CD4-positive, alpha-beta T cell (primary cell): ENCODE results near the gene PLCB3. TPM values are rescaled to one million over a fixed set of nuclear protein-coding genes. Genes with fewer than 3 reads are reported as not detected.
"Not testable (repeated sequence)": the region's sequence is repeated elsewhere in the genome, so short reads cannot be mapped to it uniquely, and the experiment has no call there.

Experiments used
- ATAC-seq: fragments of 200-7000 bp; cut with Tn5 transposase; one replicate; pipeline ENCODE4 v1.10.0; 2022; ENCODE audit warnings: mild to moderate bottlenecking; ENCODE audit not compliant: poor library complexity
- CTCF ChIA-PET: fragments of 350-600 bp; sonication (Branson Sonifier 250); formaldehyde crosslinking; loops from one replicate; lab custom pipeline; 2021; ENCODE audit warnings: antibody characterized with exemption, inconsistent platforms; lab: Charles Lee
- POLR2A ChIA-PET: fragments of 350-600 bp; sonication (Branson Sonifier 250); formaldehyde crosslinking; loops from one replicate; lab custom pipeline; 2021; ENCODE audit warnings: antibody characterized with exemption, inconsistent platforms; lab: Charles Lee
- DNase-seq, 14 experiments: peaks; one replicate each; pipeline ENCODE4 v3.0.0-alpha.2; 2013 to 2020; ENCODE audit warnings: mixed read lengths in 2 of 14
- H3K27ac ChIP-seq, 2 donors: one replicate each; pipeline versions ENCODE4 v1.5.1 to v1.7.0; 2013; ENCODE audit warnings: low read length in 2 of 2, low read depth in 1 of 2, mild to moderate bottlenecking in 1 of 2
- H3K27me3 ChIP-seq, 2 experiments: 1 replicate in 1 of 2; 2 replicates in 1 of 2; pipeline versions ENCODE4 v1.6.1 to v1.7.0; 2013; ENCODE audit warnings: low read length in 2 of 2, control low read depth in 1 of 2, mild to moderate bottlenecking in 1 of 2, moderate library complexity in 1 of 2; ENCODE audit not compliant: insufficient read depth in 2 of 2, control insufficient read depth in 1 of 2
- H3K36me3 ChIP-seq: one replicate; pipeline ENCODE4 v1.6.1; 2013; ENCODE audit warnings: low read length, control low read depth; ENCODE audit not compliant: insufficient read depth
- H3K4me1 ChIP-seq: one replicate; pipeline ENCODE4 v1.6.1; 2013; ENCODE audit warnings: low read length, control low read depth; ENCODE audit not compliant: insufficient read depth
- H3K4me3 ChIP-seq: one replicate; pipeline ENCODE4 v1.5.1; 2013; ENCODE audit warnings: mild to moderate bottlenecking, low read length, moderate library complexity
- H3K9me3 ChIP-seq, 2 experiments: 1 replicate in 1 of 2; 2 replicates in 1 of 2; pipeline versions ENCODE4 v1.6.1 to v1.7.0; 2013; ENCODE audit warnings: low read length in 2 of 2, mild to moderate bottlenecking in 2 of 2, control low read depth in 1 of 2, moderate library complexity in 1 of 2; ENCODE audit not compliant: control insufficient read depth in 1 of 2, insufficient read depth in 1 of 2
- H3K27ac Mint-ChIP-seq: one replicate; pipeline ENCODE4 v1.8.0; 2020; ENCODE audit warnings: mixed read lengths
- H3K27me3 Mint-ChIP-seq: one replicate; pipeline ENCODE4 v1.8.0; 2021; ENCODE audit warnings: mixed read lengths
- H3K36me3 Mint-ChIP-seq: one replicate; pipeline ENCODE4 v1.8.0; 2021; ENCODE audit warnings: low read depth, mixed read lengths
- H3K4me1 Mint-ChIP-seq: one replicate; pipeline ENCODE4 v1.8.0; 2021; ENCODE audit warnings: low read depth, mixed read lengths
- H3K4me3 Mint-ChIP-seq: one replicate; pipeline ENCODE4 v1.8.0; 2020; ENCODE audit warnings: mild to moderate bottlenecking, mixed read lengths
- H3K9me3 Mint-ChIP-seq: one replicate; pipeline ENCODE4 v1.8.0; 2020; ENCODE audit warnings: mixed read lengths
- intact Hi-C, 2 experiments: fragments of 100-400 bp; cut with DNase I in 1 of 2; cut with micrococcal nuclease in 1 of 2; formaldehyde crosslinking; loops; one replicate each; pipeline versions ENCODE4 v1.15.1 to v1.9.0; 2023 to 2025; cut with DNase I, micrococcal nuclease
- total RNA-seq, 174 experiments: library from RNA in 2 of 174; stranded (reverse) in 2 of 174; gene quantifications; one replicate each; pipeline ENCODE4 v1.2.3 and lab custom pipeline; 2021 to 2026
- TF ChIP-seq, protein P1 (sequence below): fragments of 200-600 bp; IDR thresholded peaks from one replicate; pipeline ENCODE4 v1.8.0; 2022; ENCODE audit warnings: antibody characterized with exemption, mild to moderate bottlenecking

PLCB3 gene
- total RNA-seq, 2 experiments from 2014 or later: 2.5 to 2.7 TPM

DNA sequence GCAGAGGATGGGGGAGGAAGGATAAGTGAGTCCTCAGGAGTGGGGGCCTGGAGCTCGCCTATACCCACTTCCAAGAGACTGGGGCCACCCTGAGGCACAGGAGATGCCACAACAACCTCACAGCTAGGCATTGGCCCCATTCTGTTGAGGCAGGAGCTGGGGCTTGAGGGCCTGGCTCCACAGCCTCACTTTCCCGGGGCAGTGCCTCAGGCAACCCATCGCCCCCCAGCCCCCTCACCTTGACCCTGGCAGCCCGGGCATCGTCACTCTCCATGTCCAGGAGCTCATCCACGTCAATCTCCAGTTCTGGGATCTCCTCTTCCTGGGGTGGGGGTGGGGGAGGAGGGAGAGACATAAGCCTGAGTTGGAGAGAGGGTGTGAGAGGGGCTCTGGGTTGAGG, 6.4 kb upstream of the PLCB3 start:
- TF ChIP-seq, protein P1, sequence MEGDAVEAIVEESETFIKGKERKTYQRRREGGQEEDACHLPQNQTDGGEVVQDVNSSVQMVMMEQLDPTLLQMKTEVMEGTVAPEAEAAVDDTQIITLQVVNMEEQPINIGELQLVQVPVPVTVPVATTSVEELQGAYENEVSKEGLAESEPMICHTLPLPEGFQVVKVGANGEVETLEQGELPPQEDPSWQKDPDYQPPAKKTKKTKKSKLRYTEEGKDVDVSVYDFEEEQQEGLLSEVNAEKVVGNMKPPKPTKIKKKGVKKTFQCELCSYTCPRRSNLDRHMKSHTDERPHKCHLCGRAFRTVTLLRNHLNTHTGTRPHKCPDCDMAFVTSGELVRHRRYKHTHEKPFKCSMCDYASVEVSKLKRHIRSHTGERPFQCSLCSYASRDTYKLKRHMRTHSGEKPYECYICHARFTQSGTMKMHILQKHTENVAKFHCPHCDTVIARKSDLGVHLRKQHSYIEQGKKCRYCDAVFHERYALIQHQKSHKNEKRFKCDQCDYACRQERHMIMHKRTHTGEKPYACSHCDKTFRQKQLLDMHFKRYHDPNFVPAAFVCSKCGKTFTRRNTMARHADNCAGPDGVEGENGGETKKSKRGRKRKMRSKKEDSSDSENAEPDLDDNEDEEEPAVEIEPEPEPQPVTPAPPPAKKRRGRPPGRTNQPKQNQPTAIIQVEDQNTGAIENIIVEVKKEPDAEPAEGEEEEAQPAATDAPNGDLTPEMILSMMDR: no peak
- H3K27me3 Mint-ChIP-seq: no peaks in the 10 kb centered on the region
- no peaks in the 10 kb centered on the region for H3K9me3 Mint-ChIP-seq
- H3K27me3 ChIP-seq: no peaks in the 10 kb centered on the region
- POLR2A ChIA-PET: interaction anchor here (1.0 to 6.2 kb wide), 10 partner anchors 9 to 1390 kb away, joined by 3 to 65 read pairs (median 14); partner anchors contain the start of genes DNAJC4, ESRRA, FERMT3 and NUDT22
- peaks cover 29% of the 10 kb centered on the region for H3K36me3 Mint-ChIP-seq
- H3K36me3 ChIP-seq: peaks cover 10% of the 10 kb centered on the region
- H3K9me3 ChIP-seq: no peaks in the 10 kb centered on the region
- H3K27ac ChIP-seq: peak overlapping the region; percentile 48
- H3K4me1 Mint-ChIP-seq: peaks cover 50% of the 10 kb centered on the region
- no peak for ATAC-seq
- H3K4me1 ChIP-seq: peaks cover 57% of the 10 kb centered on the region
- H3K27ac Mint-ChIP-seq: peak overlapping the region; percentile 82
- CTCF ChIA-PET: interaction anchor here (0.6 to 3.9 kb wide), 7 partner anchors 10 to 59 kb away, joined by 3 to 15 read pairs (median 10); partner anchors contain the start of genes NUDT22, STIP1 and TRPT1
- intact Hi-C loops: loop anchor here (5.0 kb wide), 1 partner anchor 38 kb away; the partner anchor contains the start of gene FERMT3 (in 2 of the 2)
- no peak for DNase-seq
- H3K4me3 Mint-ChIP-seq: peak overlapping the region; percentile 31
- H3K4me3 ChIP-seq: peak overlapping the region; percentile 64

DNA sequence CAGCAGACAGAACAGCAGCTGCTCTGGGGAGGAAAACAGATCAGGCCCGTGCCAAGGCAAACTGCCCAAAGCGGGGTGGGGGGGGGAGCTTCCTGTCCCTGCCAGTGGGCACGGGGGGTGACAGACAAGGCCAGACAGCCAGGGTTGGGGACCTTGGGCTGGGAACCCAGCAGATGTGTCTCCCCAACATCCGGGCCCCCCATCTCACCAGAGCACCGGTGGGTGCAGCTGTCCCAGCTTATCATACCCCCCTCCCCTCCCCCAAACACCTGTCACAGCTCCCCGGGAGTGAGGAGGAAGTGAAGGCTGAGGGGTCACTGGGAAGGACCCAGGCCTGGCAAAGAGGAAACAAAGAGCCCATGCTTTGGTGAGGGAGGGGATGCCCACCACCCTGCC, 5.9 kb upstream of the PLCB3 start:
- intact Hi-C loops: no loop called here
- H3K27me3 Mint-ChIP-seq: no peaks in the 10 kb centered on the region
- no peaks in the 10 kb centered on the region for H3K27me3 ChIP-seq
- peaks cover 57% of the 10 kb centered on the region for H3K4me1 ChIP-seq
- H3K4me3 Mint-ChIP-seq: peak overlapping the region; percentile 94
- H3K9me3 Mint-ChIP-seq: no peaks in the 10 kb centered on the region
- peak overlapping the region; percentile 82 for H3K27ac Mint-ChIP-seq
- peaks cover 48% of the 10 kb centered on the region for H3K4me1 Mint-ChIP-seq
- peaks cover 10% of the 10 kb centered on the region for H3K36me3 ChIP-seq
- ChIA-PET POLR2A (interaction anchor here (1.0 to 6.2 kb wide), 13 partner anchors 10 to 1390 kb away, joined by 3 to 65 read pairs (median 13); partner anchors contain the start of genes BAD, DNAJC4, ESRRA and FERMT3), CTCF (interaction anchor here (0.6 to 3.9 kb wide), 7 partner anchors 10 to 60 kb away, joined by 3 to 15 read pairs (median 10); partner anchors contain the start of genes NUDT22, STIP1 and TRPT1)
- no peaks in the 10 kb centered on the region for H3K9me3 ChIP-seq
- H3K27ac ChIP-seq: peak overlapping the region in 1 of 2 donors; percentile 48
- H3K4me3 ChIP-seq: peak overlapping the region; percentile 64
- TF ChIP-seq, protein P1: no peak
- peaks cover 25% of the 10 kb centered on the region for H3K36me3 Mint-ChIP-seq
- DNase-seq (peak in 11 of 14 experiments; percentile 17 to 79 (median 52)), ATAC-seq (no peak)

DNA sequence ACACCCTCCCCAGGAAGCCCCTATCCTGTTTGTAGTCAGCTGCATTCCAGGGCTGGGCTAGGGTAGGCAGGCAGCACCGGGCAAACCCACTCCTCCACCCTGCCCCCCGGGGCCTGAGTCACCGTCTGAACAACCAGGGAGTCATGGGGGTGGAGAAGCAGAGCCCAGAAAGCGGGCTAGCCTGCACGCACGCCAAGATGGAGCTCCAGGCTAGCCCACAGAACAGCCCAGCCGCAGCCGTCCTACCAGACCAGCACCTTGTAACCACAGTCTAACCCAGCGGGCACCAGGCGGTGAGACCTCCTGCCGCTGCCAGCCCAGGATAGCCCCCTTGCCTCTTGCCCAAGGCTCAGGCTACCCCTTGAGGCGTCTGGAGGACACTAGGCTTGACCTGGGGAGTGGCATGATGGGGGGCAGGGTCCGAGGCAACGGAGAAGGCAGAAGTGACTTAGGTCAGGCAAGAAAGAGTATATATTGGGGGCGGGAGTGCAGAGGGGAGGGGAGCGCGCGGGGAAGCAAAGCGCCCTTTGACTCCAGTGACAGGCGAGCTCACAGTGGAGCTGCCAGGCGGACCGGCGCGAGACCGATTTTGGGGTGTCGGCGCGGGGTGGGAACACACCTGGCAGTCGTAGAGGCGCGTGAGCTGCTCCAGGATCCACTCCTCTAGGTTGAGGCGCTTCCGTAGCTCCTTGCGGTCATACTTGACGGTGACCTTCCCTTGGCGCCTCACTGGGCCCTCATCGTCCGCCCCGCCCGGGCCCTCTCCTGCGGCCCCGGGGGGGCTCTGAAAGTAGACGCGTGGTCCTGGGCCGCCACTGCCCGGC, 5.3 kb upstream of the PLCB3 start:
- peaks cover 10% of the 10 kb centered on the region for H3K36me3 ChIP-seq
- DNase-seq (peak; percentile 20 to 89 (median 64)), ATAC-seq (no peak)
- H3K36me3 Mint-ChIP-seq: peaks cover 19% of the 10 kb centered on the region
- TF ChIP-seq, protein P1: no peak
- no peaks in the 10 kb centered on the region for H3K27me3 Mint-ChIP-seq
- peak overlapping the region; percentile 82 for H3K27ac Mint-ChIP-seq
- H3K4me3 ChIP-seq: peak overlapping the region; percentile 64
- peak overlapping the region in 1 of 2 donors; percentile 48 for H3K27ac ChIP-seq
- ChIA-PET POLR2A (interaction anchor here (0.6 to 6.2 kb wide), 17 partner anchors 10 to 1391 kb away, joined by 3 to 65 read pairs (median 5); partner anchors contain the start of genes BAD, DNAJC4, ESRRA and FERMT3), CTCF (interaction anchor here (0.6 to 3.9 kb wide), 9 partner anchors 11 to 60 kb away, joined by 3 to 15 read pairs (median 8); partner anchors contain the start of genes NUDT22, STIP1 and TRPT1)
- peaks cover 59% of the 10 kb centered on the region for H3K4me1 ChIP-seq
- H3K27me3 ChIP-seq: no peaks in the 10 kb centered on the region
- intact Hi-C loops: no loop called here
- peak overlapping the region; percentile 94 for H3K4me3 Mint-ChIP-seq
- no peaks in the 10 kb centered on the region for H3K9me3 Mint-ChIP-seq
- H3K4me1 Mint-ChIP-seq: peaks cover 42% of the 10 kb centered on the region
- no peaks in the 10 kb centered on the region for H3K9me3 ChIP-seq

DNA sequence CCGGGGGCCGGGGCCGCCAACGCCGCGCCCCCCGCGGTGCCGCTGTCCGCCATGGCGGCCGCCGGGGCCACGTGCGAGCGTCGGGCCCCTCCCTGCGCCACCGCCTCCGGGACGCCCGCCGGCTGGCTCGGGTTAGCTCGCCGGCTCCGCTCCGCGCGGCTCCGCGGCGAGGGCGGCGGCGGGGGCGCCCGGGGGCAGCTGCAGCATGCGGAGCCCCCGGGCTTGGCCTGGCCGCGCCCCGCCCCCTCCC, 4.8 kb upstream of the PLCB3 start:
- not testable (repeated sequence) for H3K9me3 Mint-ChIP-seq
- peak; percentile 19 for ATAC-seq

More for the DNA sequence above, 4.8 kb upstream of the PLCB3 start:
- DNase-seq, H3K27ac ChIP-seq, intact Hi-C loops, H3K27me3 Mint-ChIP-seq, H3K9me3 ChIP-seq, H3K27me3 ChIP-seq: not testable (repeated sequence)
- Mint-ChIP-seq H3K27ac (peak overlapping the region; percentile 42), H3K36me3 (peaks cover 14% of the 10 kb centered on the region), H3K4me3 (peak overlapping the region; percentile 91), H3K4me1 (peaks cover 36% of the 10 kb centered on the region)
- ChIA-PET CTCF (interaction anchor here (1.0 to 3.9 kb wide), 8 partner anchors 12 to 61 kb away, joined by 3 to 15 read pairs (median 9); partner anchors contain the start of genes NUDT22, STIP1 and TRPT1), POLR2A (interaction anchor here (0.8 to 6.2 kb wide), 12 partner anchors 14 to 261 kb away, joined by 3 to 65 read pairs (median 13); partner anchors contain the start of genes BAD, ESRRA, FERMT3 and GPR137)
- Histone ChIP-seq H3K36me3 (peaks cover 10% of the 10 kb centered on the region), H3K4me3 (peak overlapping the region; percentile 90), H3K4me1 (peaks cover 61% of the 10 kb centered on the region)
